ENCODE measurements around the gene ZNF446.

ZNF446 gene

DNA sequence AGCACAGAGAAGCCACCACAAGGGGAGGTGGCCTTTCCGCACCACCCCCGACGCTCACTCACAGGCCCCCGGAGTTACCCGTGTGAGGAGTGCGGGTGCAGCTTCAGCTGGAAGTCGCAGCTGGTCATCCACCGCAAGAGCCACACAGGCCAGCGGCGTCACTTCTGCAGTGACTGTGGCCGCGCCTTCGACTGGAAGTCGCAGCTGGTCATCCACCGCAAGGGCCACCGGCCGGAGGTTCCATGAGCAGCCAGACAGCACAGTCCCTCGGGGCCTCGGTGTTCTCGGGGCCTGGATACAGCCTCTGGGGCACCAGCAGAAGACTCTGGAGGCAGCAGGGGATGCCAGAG is 4.3 kb downstream of the ZNF446 start:
- no peak overlapping the region for H3K4me2 ChIP-seq (ENCODE audit: low read depth, low read length, poor library complexity, severe bottlenecking)
- no peak overlapping the region for H2AFZ ChIP-seq (ENCODE audit: low read length)
- no peaks in the 10 kb centered on the region for H3K27me3 ChIP-seq (ENCODE audit: insufficient read depth, low read length, poor library complexity, severe bottlenecking)
- no peaks in the 10 kb centered on the region for H3K36me3 ChIP-seq (ENCODE audit: insufficient read depth, low read length)
- no peaks in the 10 kb centered on the region for H3K9me3 ChIP-seq (ENCODE audit: insufficient read depth, low read depth, low read length)
- H4K20me1 ChIP-seq (ENCODE audit: insufficient read depth, low read length, poor library complexity, severe bottlenecking): no peaks in the 10 kb centered on the region
- H3K79me2 ChIP-seq (ENCODE audit: insufficient read depth, low read length): no peaks in the 10 kb centered on the region
- no peaks in the 10 kb centered on the region for H3K9me2 ChIP-seq (replicated peaks; ENCODE audit: low read depth, low read length)
- H3K9ac ChIP-seq (ENCODE audit: low read depth, low read length, poor library complexity, severe bottlenecking): no peak overlapping the region
- TF ChIP-seq EZH2phosphoT487 (IDR thresholded peaks at IDR 0.05; ENCODE audit: borderline replicate concordance): no peak
- TF ChIP-seq CTCF (conservative IDR thresholded peaks at IDR 0.05; ENCODE audit: low read length): no peak
- H3K4me3 ChIP-seq (ENCODE audit: low read length, poor library complexity, severe bottlenecking): no peak overlapping the region
- no peaks in the 10 kb centered on the region for H3F3A ChIP-seq (ENCODE audit: low read depth)
- peaks cover 14% of the 10 kb centered on the region for H3K4me1 ChIP-seq (ENCODE audit: insufficient read depth, low read length, poor library complexity, severe bottlenecking)

- no peaks in the 10 kb centered on the region for H3F3A ChIP-seq (ENCODE audit: low read depth)
- H4K20me1 ChIP-seq (ENCODE audit: insufficient read depth, low read length, poor library complexity, severe bottlenecking): no peaks in the 10 kb centered on the region
- H3K4me2 ChIP-seq (ENCODE audit: low read depth, low read length, poor library complexity, severe bottlenecking): no peak overlapping the region
- H3K36me3 ChIP-seq (ENCODE audit: insufficient read depth, low read length): no peaks in the 10 kb centered on the region
- TF ChIP-seq CTCF (conservative IDR thresholded peaks at IDR 0.05; ENCODE audit: low read length): no peak
- TF ChIP-seq EZH2phosphoT487 (IDR thresholded peaks at IDR 0.05; ENCODE audit: borderline replicate concordance): no peak
- H3K27me3 ChIP-seq (ENCODE audit: insufficient read depth, low read length, poor library complexity, severe bottlenecking): no peaks in the 10 kb centered on the region
- no peaks in the 10 kb centered on the region for H3K9me2 ChIP-seq (replicated peaks; ENCODE audit: low read depth, low read length)
- no peak overlapping the region for H3K4me3 ChIP-seq (ENCODE audit: low read length, poor library complexity, severe bottlenecking)
- H3K9ac ChIP-seq (ENCODE audit: low read depth, low read length, poor library complexity, severe bottlenecking): no peak overlapping the region
- peaks cover 14% of the 10 kb centered on the region for H3K4me1 ChIP-seq (ENCODE audit: insufficient read depth, low read length, poor library complexity, severe bottlenecking)
- no peaks in the 10 kb centered on the region for H3K79me2 ChIP-seq (ENCODE audit: insufficient read depth, low read length)
- H2AFZ ChIP-seq (ENCODE audit: low read length): no peak overlapping the region
- H3K9me3 ChIP-seq (ENCODE audit: insufficient read depth, low read depth, low read length): no peaks in the 10 kb centered on the region
Measured at GRCh38 chr19:58480831-58481230, 4.7 kb downstream of the ZNF446 start.

- Histone ChIP-seq H3K36me3 (ENCODE audit: insufficient read depth, low read length) (no peaks in the 10 kb centered on the region), H3K79me2 (ENCODE audit: insufficient read depth, low read length) (no peaks in the 10 kb centered on the region), H3F3A (ENCODE audit: low read depth) (no peaks in the 10 kb centered on the region), H3K4me1 (ENCODE audit: insufficient read depth, low read length, poor library complexity, severe bottlenecking) (peaks cover 4% of the 10 kb centered on the region), H3K4me2 (ENCODE audit: low read depth, low read length, poor library complexity, severe bottlenecking) (no peak overlapping the region), H2AFZ (ENCODE audit: low read length) (no peak overlapping the region), H3K4me3 (ENCODE audit: low read length, poor library complexity, severe bottlenecking) (no peak overlapping the region), H3K9me2 (replicated peaks; ENCODE audit: low read depth, low read length) (no peaks in the 10 kb centered on the region), H4K20me1 (ENCODE audit: insufficient read depth, low read length, poor library complexity, severe bottlenecking) (no peaks in the 10 kb centered on the region), H3K9ac (ENCODE audit: low read depth, low read length, poor library complexity, severe bottlenecking) (no peak overlapping the region), H3K27me3 (ENCODE audit: insufficient read depth, low read length, poor library complexity, severe bottlenecking) (no peaks in the 10 kb centered on the region), H3K9me3 (ENCODE audit: insufficient read depth, low read depth, low read length) (no peaks in the 10 kb centered on the region)
- TF ChIP-seq CTCF (conservative IDR thresholded peaks at IDR 0.05; ENCODE audit: low read length) (no peak), EZH2phosphoT487 (IDR thresholded peaks at IDR 0.05; ENCODE audit: borderline replicate concordance) (no peak)
Measured at GRCh38 chr19:58482372-58482771, 6.2 kb downstream of the ZNF446 start.
